Trophoblast cell (in vitro differentiated cells and primary cell): Measurements from ENCODE around the gene MNX1.

Experiments used
- DNase-seq, 2 donors: peaks; one replicate each; pipeline ENCODE4 v3.0.0-alpha.2; 2016
- H2AFZ ChIP-seq: 2 replicates; pipeline ENCODE4 v1.6.1; 2013; ENCODE audit warnings: low read length, moderate library complexity, mild to moderate bottlenecking; ENCODE audit not compliant: insufficient read depth, poor library complexity
- H2AK5ac ChIP-seq: 2 replicates; pipeline ENCODE4 v1.6.1; 2013; ENCODE audit warnings: mild to moderate bottlenecking, low read length
- H2BK120ac ChIP-seq: 2 replicates; pipeline ENCODE4 v1.6.1; 2013; ENCODE audit warnings: low read length, mild to moderate bottlenecking, moderate library complexity; ENCODE audit not compliant: insufficient read depth, poor library complexity
- H2BK12ac ChIP-seq: 2 replicates; pipeline ENCODE4 v1.6.1; 2013; ENCODE audit warnings: mild to moderate bottlenecking, low read length, moderate library complexity
- H2BK5ac ChIP-seq: 2 replicates; pipeline ENCODE4 v1.6.1; 2013; ENCODE audit warnings: low read length, low read depth, moderate library complexity, mild to moderate bottlenecking; ENCODE audit not compliant: poor library complexity
- H3K14ac ChIP-seq: 2 replicates; pipeline ENCODE4 v1.6.1; 2013; ENCODE audit warnings: mild to moderate bottlenecking, low read length
- H3K18ac ChIP-seq: 2 replicates; pipeline ENCODE4 v1.6.1; 2013; ENCODE audit warnings: mild to moderate bottlenecking, low read length
- H3K23ac ChIP-seq: 2 replicates; pipeline ENCODE4 v1.6.1; 2013; ENCODE audit warnings: low read length
- H3K27ac ChIP-seq: 2 replicates; pipeline ENCODE4 v1.5.1; 2013; ENCODE audit warnings: low read depth, mild to moderate bottlenecking, inconsistent platforms, low read length, moderate library complexity
- H3K27me3 ChIP-seq: 2 replicates; pipeline ENCODE4 v1.6.1; 2013; ENCODE audit warnings: inconsistent platforms, mild to moderate bottlenecking, low read length, moderate library complexity; ENCODE audit not compliant: insufficient read depth
- H3K36me3 ChIP-seq, 2 experiments: 1 replicate in 1 of 2; 2 replicates in 1 of 2; pipeline ENCODE4 v1.6.1; 2013; ENCODE audit warnings: low read length in 2 of 2, mild to moderate bottlenecking in 2 of 2, moderate library complexity in 1 of 2; ENCODE audit not compliant: insufficient read depth in 2 of 2, control insufficient read depth in 1 of 2
- H3K4ac ChIP-seq: 2 replicates; pipeline ENCODE4 v1.6.1; 2013; ENCODE audit warnings: low read depth, mild to moderate bottlenecking, low read length, moderate library complexity
- H3K4me1 ChIP-seq, 2 experiments: 1 replicate in 1 of 2; 2 replicates in 1 of 2; pipeline ENCODE4 v1.6.1; 2013; ENCODE audit warnings: low read length in 2 of 2, mild to moderate bottlenecking in 2 of 2, moderate library complexity in 1 of 2; ENCODE audit not compliant: insufficient read depth in 2 of 2, control insufficient read depth in 1 of 2
- H3K4me2 ChIP-seq: 2 replicates; pipeline ENCODE4 v1.6.1; 2013; ENCODE audit warnings: inconsistent platforms, mild to moderate bottlenecking, low read length, moderate library complexity
- H3K4me3 ChIP-seq: 2 replicates; pipeline ENCODE4 v1.5.1; 2013; ENCODE audit warnings: mild to moderate bottlenecking, low read depth, low read length, inconsistent platforms
- H3K79me1 ChIP-seq: one replicate; pipeline ENCODE4 v1.6.1; 2013; ENCODE audit warnings: low read length
- H3K79me2 ChIP-seq: 2 replicates; pipeline ENCODE4 v1.6.1; 2013; ENCODE audit warnings: low read length, mild to moderate bottlenecking; ENCODE audit not compliant: control insufficient read depth, insufficient read depth, poor library complexity
- H3K9ac ChIP-seq: 2 replicates; pipeline ENCODE4 v1.6.1; 2013; ENCODE audit warnings: mild to moderate bottlenecking, low read length
- H3K9me3 ChIP-seq: 2 replicates; pipeline ENCODE4 v1.6.1; 2013; ENCODE audit warnings: low read depth, mild to moderate bottlenecking, control low read depth, inconsistent platforms, low read length; ENCODE audit not compliant: insufficient read depth
- H4K12ac ChIP-seq: 2 replicates; pipeline ENCODE4 v1.6.1; 2013; ENCODE audit warnings: low read depth, mild to moderate bottlenecking, low read length, moderate library complexity
- H4K8ac ChIP-seq: 2 replicates; pipeline ENCODE4 v1.6.1; 2013; ENCODE audit warnings: low read depth, mild to moderate bottlenecking, low read length, moderate library complexity
- H4K91ac ChIP-seq: one replicate; pipeline ENCODE4 v1.6.1; 2013; ENCODE audit warnings: low read depth, mild to moderate bottlenecking, low read length, moderate library complexity
- WGBS: extraction: QIAGEN DNeasy Blood & Tissue Kit; methylation state at CpG from one replicate; pipeline ENCODE4 v1.1.7; 2013; ENCODE audit warnings: missing lambda C conversion rate; ENCODE audit not compliant: insufficient read length, insufficient coverage; ENCODE audit errors: extremely low coverage; 5-methylcytosine and 5-hydroxymethylcytosine counted together

Gene MNX1

DNA sequence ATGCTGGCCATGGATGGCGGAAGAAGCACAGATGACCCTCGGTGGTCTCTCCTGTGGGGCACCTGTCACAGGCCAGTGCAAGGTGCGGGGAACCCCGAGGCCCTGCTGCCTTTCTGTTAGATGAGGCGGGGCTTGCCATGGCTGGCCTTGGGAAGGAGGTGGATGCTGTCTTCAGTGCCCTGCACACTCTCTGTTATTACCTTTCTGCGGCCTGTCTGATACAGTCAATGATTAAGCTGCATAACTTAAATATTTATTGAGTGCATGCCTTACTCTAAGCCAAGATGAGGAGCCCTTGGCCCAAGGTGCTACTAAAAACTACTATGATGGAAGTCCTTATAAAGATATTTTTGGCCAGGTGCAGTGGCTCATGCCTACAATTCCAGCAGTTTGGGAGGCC is 36.7 kb upstream of the MNX1 start:
- Histone ChIP-seq H3K18ac (no peak overlapping the region), H3K27ac (no peak overlapping the region), H4K8ac (no peak overlapping the region), H2AFZ (no peak overlapping the region), H3K27me3 (no peaks in the 10 kb centered on the region), H3K4me1 (no peaks in the 10 kb centered on the region), H2AK5ac (no peak overlapping the region), H4K12ac (no peak overlapping the region), H3K23ac (no peak overlapping the region), H3K9ac (no peak overlapping the region), H3K9me3 (peaks cover 1% of the 10 kb centered on the region), H3K79me2 (no peaks in the 10 kb centered on the region), H2BK5ac (no peak overlapping the region), H2BK12ac (no peak overlapping the region), H2BK120ac (no peak overlapping the region), H3K4ac (no peak overlapping the region), H3K4me3 (no peak overlapping the region), H3K14ac (no peak overlapping the region), H3K4me2 (no peak overlapping the region), H3K36me3 (no peaks in the 10 kb centered on the region), H4K91ac (no peak overlapping the region), H3K79me1 (no peaks in the 10 kb centered on the region)
- DNase-seq = peak in 1 of 2 donors; percentile 3
- WGBS = no CpG with 5 or more reads among the region's 6 CpGs

DNA sequence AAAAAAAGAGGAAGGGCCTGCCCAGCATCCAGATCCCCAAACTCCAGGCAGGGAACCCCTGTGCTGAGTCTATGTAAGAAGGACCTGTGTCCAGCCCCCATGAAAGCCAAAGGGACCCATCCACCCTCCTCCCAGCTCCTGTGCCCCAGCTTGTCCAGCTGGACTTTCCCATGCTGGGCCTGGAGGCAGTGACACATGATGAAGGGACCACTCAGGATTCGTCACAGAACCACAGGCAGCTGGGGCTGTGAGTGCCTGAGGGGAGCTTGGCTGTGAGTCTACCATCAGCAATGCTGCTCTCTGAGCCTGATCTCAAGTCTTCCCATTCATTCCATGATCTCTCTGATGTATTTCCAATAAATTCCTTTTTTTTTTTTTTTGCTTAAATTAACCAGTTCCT is 36.2 kb upstream of the MNX1 start:
- H4K8ac ChIP-seq = no peak overlapping the region
- no peak overlapping the region for H3K23ac ChIP-seq
- no peaks in the 10 kb centered on the region for H3K4me1 ChIP-seq
- no peak overlapping the region for H4K12ac ChIP-seq
- no CpG with 5 or more reads among the region's 1 CpG for WGBS
- no peak overlapping the region for H3K27ac ChIP-seq
- no peak overlapping the region for H3K14ac ChIP-seq
- no peak overlapping the region for H4K91ac ChIP-seq
- H3K79me1 ChIP-seq = no peaks in the 10 kb centered on the region
- H3K79me2 ChIP-seq = no peaks in the 10 kb centered on the region
- peak; percentile 68 to 82 for DNase-seq
- H2BK5ac ChIP-seq = no peak overlapping the region
- H3K9ac ChIP-seq = no peak overlapping the region
- H3K4ac ChIP-seq = no peak overlapping the region
- no peak overlapping the region for H2AFZ ChIP-seq
- no peak overlapping the region for H3K18ac ChIP-seq
- no peak overlapping the region for H2BK12ac ChIP-seq
- no peak overlapping the region for H2BK120ac ChIP-seq
- H3K27me3 ChIP-seq = no peaks in the 10 kb centered on the region
- no peak overlapping the region for H3K4me2 ChIP-seq
- no peaks in the 10 kb centered on the region for H3K36me3 ChIP-seq
- no peak overlapping the region for H3K4me3 ChIP-seq
- peaks cover 1% of the 10 kb centered on the region for H3K9me3 ChIP-seq
- no peak overlapping the region for H2AK5ac ChIP-seq

DNA sequence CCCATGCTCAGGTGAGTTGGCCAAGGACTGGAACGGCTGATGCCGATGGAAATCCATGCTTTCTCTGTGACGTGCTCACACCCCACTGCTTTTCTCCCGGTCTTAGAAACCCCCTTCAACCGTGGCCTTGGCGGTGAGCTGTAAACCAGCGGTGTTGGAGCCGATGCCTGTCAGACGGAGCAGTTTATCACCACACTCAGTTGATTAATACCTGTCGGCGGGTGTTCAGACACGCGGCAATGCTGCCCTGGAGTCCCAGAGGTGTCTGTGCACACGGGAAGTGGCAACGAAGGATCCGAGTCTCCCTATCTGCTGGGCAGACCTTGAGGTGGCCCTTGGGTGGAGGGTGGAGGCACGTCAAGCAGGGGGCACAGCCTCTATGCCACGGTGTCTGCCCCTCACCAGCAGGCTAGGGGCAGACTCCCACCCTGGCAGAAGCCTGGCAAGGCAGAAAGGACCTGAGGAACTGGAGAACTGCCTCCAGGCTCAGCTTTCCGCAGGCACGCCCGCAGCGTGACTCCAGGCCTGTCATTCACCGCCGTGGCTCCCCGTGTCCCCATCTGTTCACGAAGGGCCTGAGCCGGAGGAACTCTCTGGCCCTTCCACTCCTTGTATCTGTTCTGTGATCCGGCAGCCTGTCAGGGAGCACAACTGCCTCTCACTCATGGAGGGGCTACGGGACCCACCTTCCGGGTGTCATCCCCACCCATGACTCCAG is 34.6 kb upstream of the MNX1 start:
- no peak overlapping the region for H3K23ac ChIP-seq
- H2AK5ac ChIP-seq = no peak overlapping the region
- DNase-seq = no peak
- H4K91ac ChIP-seq = no peak overlapping the region
- H3K4me3 ChIP-seq = no peak overlapping the region
- peaks cover 1% of the 10 kb centered on the region for H3K9me3 ChIP-seq
- no peaks in the 10 kb centered on the region for H3K79me1 ChIP-seq
- H3K4me1 ChIP-seq = no peaks in the 10 kb centered on the region
- no peaks in the 10 kb centered on the region for H3K36me3 ChIP-seq
- H4K8ac ChIP-seq = no peak overlapping the region
- H3K18ac ChIP-seq = no peak overlapping the region
- H2AFZ ChIP-seq = no peak overlapping the region
- H2BK120ac ChIP-seq = no peak overlapping the region
- H4K12ac ChIP-seq = no peak overlapping the region
- H3K27ac ChIP-seq = no peak overlapping the region
- H3K27me3 ChIP-seq = no peaks in the 10 kb centered on the region
- H3K4me2 ChIP-seq = no peak overlapping the region
- H3K9ac ChIP-seq = no peak overlapping the region
- no peak overlapping the region for H2BK12ac ChIP-seq
- H2BK5ac ChIP-seq = no peak overlapping the region
- no peak overlapping the region for H3K14ac ChIP-seq
- no peaks in the 10 kb centered on the region for H3K79me2 ChIP-seq
- no CpG with 5 or more reads among the region's 30 CpGs for WGBS
- H3K4ac ChIP-seq = no peak overlapping the region

DNA sequence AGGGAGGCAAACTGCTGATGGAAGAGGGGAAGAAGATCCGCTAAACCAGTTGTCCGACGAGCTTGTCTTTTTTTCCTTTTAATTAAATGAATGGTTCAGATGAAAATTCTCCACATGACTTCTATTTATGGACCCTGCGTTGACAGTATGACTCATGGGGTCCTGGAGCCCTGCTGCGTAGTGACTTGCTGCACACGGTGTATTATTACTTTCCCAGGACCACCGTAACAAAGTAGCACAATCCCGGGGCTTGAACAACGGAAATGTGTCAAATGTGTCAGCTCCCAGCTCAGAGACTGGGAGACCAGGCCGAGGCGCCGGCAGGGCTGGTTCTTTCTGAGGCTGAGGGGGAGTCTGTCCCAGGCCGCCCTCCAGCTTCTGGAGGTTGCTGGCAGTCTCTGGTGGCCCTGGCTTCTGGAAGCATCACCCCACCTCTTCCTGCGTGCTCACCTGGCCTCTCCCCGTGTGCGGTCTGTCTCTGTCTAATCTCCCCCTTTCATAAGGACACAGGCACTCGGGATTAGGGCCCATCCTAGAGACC is 33.8 kb upstream of the MNX1 start:
- Histone ChIP-seq H3K36me3 (no peaks in the 10 kb centered on the region), H2AK5ac (no peak overlapping the region), H3K4me2 (no peak overlapping the region), H4K91ac (no peak overlapping the region), H2BK12ac (no peak overlapping the region), H3K9me3 (peaks cover 1% of the 10 kb centered on the region), H2AFZ (no peak overlapping the region), H3K4me1 (no peaks in the 10 kb centered on the region), H3K23ac (no peak overlapping the region), H3K4ac (no peak overlapping the region), H4K8ac (no peak overlapping the region), H3K14ac (no peak overlapping the region), H3K27ac (no peak overlapping the region), H3K18ac (no peak overlapping the region), H3K27me3 (no peaks in the 10 kb centered on the region), H3K4me3 (no peak overlapping the region), H4K12ac (no peak overlapping the region), H2BK120ac (no peak overlapping the region), H3K79me2 (no peaks in the 10 kb centered on the region), H2BK5ac (no peak overlapping the region), H3K9ac (no peak overlapping the region), H3K79me1 (no peaks in the 10 kb centered on the region)
- WGBS = no CpG with 5 or more reads among the region's 17 CpGs
- no peak for DNase-seq
